H1 (cell line): Measurements from ENCODE around the gene MTG1. TPM values are rescaled to one million over a fixed set of nuclear protein-coding genes. Genes with fewer than 3 reads are reported as not detected.

Experiments used
- ASH2L ChIP-seq: fragments of 200-600, 300-600 bp; sonication (generic); IDR thresholded peaks from one replicate; pipeline ENCODE4 v1.7.1; 2017; ENCODE audit warnings: low read length
- CHD7 ChIP-seq: fragments of 300-600 bp; sonication (generic); IDR thresholded peaks from 2 replicates; pipeline ENCODE4 v1.7.1; 2012; ENCODE audit warnings: low read length, moderate library complexity, mild to moderate bottlenecking, inconsistent platforms; ENCODE audit not compliant: insufficient replicate concordance
- CTCF ChIP-seq, 3 experiments: IDR thresholded peaks; 1 replicate in 2 of 3; 2 replicates in 1 of 3; pipeline versions ENCODE4 v1.5.1 to v1.6.1; 2011; ENCODE audit warnings: low read length in 3 of 3, mild to moderate bottlenecking in 3 of 3, inconsistent platforms in 2 of 3, low read depth in 1 of 3, moderate library complexity in 1 of 3; ENCODE audit not compliant: insufficient read depth in 1 of 3; ENCODE audit errors: control extremely low read depth in 1 of 3
- JUND ChIP-seq: IDR thresholded peaks from 2 replicates; pipeline ENCODE4 v1.6.1; 2011; ENCODE audit warnings: mild to moderate bottlenecking, improper control_type of control experiment, low read length
- KDM4A ChIP-seq: IDR thresholded peaks from one replicate; pipeline ENCODE4 v1.7.1; 2012; ENCODE audit warnings: low read depth, mild to moderate bottlenecking, moderate library complexity, low read length, inconsistent platforms; ENCODE audit not compliant: severe bottlenecking
- RNF2 ChIP-seq: fragments of 200-900, 300-1000 bp; sonication (generic); IDR thresholded peaks from 2 replicates; pipeline ENCODE4 v1.7.1; 2016; ENCODE audit warnings: borderline replicate concordance, low read depth, mild to moderate bottlenecking, antibody characterized with exemption, low read length; ENCODE audit not compliant: poor library complexity, severe bottlenecking; ENCODE audit errors: missing control alignments
- polyA plus RNA-seq, 7 experiments: library from polyadenylated mRNA; depleted of rRNA in 3 of 7; stranded (reverse) in 5 of 7; unstranded in 2 of 7; fragments of >200 nt in 5 of 7; fragments of 200-250 nt in 2 of 7; gene quantifications; 1 replicate in 5 of 7; 2 replicates in 1 of 7; 4 replicates in 1 of 7; pipeline versions ENCODE4 v1.2.1 to v1.2.3, GENCODE V29; 2011 to 2013; ENCODE audit warnings: missing spikeins in 2 of 7, mixed read lengths in 2 of 7
- total RNA-seq: library from RNA; stranded (reverse); fragmentation: NEBNext Ultra II Directional; extraction: Animal tissue kit (Norgen Biotek cat#: 25700); gene quantifications from 2 replicates; pipeline ENCODE4 v1.2.1, GENCODE V29; 2021

MTG1 gene
- total and polyA plus RNA-seq, 2 of the 8 experiments (the other 6 are each of a cell fraction or from before 2014, with no cell fraction given) = 56.6 to 81.6 TPM

- TF ChIP-seq CHD7 (no peak), CTCF (IDR thresholded peaks at IDR 0.05; ENCODE audit: control extremely low read depth in 1 of 3, insufficient read depth in 1 of 3, low read depth in 1 of 3, low read length in 3 of 3) (no peak), ASH2L (no peak), KDM4A (no peak), JUND (no peak), RNF2 (no peak)
Measured at GRCh38 chr10:133456041-133456951, 62.3 kb downstream of the MTG1 start (continued).
